Middle frontal gyrus (tissue), 1 donor: ENCODE measurements around the gene ELAPOR2.
"Not testable (repeated sequence)": the region's sequence is repeated elsewhere in the genome, so short reads cannot be mapped to it uniquely, and the experiment has no call there.

ENCODE experiments used
- DNase-seq: peaks from one replicate; pipeline ENCODE4 v3.0.0-alpha.2; 2015; ENCODE audit warnings: low spot score; ENCODE audit errors: extremely low spot score

ELAPOR2 gene, protein sequence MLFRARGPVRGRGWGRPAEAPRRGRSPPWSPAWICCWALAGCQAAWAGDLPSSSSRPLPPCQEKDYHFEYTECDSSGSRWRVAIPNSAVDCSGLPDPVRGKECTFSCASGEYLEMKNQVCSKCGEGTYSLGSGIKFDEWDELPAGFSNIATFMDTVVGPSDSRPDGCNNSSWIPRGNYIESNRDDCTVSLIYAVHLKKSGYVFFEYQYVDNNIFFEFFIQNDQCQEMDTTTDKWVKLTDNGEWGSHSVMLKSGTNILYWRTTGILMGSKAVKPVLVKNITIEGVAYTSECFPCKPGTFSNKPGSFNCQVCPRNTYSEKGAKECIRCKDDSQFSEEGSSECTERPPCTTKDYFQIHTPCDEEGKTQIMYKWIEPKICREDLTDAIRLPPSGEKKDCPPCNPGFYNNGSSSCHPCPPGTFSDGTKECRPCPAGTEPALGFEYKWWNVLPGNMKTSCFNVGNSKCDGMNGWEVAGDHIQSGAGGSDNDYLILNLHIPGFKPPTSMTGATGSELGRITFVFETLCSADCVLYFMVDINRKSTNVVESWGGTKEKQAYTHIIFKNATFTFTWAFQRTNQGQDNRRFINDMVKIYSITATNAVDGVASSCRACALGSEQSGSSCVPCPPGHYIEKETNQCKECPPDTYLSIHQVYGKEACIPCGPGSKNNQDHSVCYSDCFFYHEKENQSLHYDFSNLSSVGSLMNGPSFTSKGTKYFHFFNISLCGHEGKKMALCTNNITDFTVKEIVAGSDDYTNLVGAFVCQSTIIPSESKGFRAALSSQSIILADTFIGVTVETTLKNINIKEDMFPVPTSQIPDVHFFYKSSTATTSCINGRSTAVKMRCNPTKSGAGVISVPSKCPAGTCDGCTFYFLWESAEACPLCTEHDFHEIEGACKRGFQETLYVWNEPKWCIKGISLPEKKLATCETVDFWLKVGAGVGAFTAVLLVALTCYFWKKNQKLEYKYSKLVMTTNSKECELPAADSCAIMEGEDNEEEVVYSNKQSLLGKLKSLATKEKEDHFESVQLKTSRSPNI

DNA sequence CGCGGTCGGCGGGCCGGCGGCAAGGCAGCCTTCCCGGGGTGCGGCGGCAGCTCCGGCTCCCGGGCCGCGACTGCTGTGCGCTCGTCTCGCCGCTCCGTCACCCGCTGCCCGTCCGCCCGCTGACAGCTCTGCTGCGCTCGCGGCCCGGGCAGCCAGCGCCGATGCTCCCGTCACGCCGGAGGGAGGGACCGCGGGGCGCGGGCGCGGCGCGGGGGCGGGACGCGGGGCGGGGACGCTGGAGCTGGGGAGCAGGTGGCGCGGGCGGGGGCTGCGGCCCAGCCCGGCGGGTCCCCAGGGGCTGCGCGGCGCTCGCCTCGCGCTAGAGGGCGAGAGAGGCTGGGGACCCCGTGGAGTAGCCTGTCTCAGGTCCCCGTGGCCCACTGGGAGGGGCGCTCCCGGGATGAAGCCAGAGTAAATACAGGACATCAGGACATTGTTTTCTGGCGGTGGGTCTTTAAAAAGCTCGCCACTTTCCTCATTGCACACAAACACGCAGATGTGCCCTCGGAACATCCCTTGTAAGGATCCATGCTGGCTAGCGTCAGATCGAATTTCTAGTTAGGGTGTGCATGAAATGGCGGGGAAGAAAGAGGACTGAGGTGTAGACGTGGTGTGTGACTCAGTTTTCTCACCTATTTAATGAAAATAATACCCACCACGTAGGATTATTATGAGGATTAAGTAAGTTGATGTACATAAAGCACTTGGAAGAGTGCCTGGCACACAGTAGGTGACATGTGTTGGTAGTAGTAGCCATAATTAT, at the start of gene ELAPOR2:
Gene ELAPOR2, minus strand, starts transcription at position 130 of the 763 bp plus-strand sequence. CDS start 141 bp downstream, outside the sequence.
- DNase-seq: peak; percentile 76

DNA sequence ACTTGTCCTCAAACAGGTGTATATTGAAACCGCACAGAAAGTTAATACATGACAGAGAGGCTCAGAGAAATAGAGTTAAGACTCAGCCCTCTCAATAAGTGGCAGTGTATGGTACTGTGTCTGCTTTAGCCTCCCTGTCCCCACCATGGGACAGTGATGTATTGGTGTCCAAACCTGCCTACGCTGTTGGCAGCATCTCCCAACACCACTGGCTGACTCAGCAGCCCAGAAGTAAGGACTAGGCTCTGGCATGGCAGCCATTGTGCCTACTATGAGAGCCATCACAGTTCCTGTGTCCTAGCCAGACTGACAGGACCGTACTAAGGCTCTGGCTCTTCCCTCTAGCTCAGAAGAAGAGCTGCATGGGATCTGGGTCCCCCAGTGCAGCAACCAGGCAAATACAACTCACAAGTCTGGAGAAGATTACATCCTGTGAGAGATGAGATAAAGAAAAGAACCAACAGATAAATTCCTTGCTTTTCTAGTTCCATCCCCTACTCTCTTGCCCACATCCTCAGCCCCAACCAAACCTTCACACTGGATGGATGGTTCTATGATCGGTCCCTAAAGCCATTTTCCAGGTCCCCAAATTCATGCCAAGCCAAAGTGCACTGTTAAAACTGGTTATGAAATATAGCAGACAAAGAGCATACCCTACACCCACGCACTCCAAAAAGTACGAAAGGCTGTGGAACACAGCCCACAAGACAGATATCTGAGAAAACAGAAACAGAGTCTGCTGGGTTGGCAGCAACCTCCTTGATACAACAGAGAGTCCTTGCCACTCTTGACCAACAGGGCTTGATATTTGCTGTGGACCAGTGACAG, 48.7 kb upstream of the ELAPOR2 start:
- DNase-seq: no peak

DNA sequence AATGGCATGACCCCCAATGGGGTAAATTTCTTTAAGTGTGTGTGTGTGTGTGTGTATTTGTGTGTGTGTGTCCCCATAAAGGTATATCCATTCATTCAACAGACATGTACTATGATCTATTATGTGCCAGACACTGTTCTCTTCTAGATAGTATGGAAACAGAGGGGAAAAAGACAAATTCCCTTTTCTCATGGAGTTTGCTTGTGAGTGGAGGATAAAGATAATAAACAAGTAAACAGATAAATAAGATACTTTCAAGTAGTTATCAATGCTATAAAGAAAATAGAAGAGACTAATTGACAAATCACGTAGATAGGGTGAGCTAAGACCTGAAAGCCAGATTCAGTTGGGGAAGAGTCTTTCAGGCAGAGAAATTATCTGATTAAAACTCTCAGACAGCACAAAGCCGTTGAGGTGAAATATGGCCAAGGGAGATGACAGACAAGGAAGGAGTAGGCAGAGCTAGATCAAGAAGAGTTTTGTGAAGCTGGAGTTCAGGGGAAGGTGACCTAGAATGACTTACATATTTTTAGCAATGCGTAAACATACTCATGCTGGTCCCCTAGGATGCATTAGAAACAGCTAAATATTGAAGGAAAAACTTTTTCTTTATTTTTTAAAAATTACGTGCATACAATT, 47.6 kb upstream of the ELAPOR2 start:
- DNase-seq: no peak

DNA sequence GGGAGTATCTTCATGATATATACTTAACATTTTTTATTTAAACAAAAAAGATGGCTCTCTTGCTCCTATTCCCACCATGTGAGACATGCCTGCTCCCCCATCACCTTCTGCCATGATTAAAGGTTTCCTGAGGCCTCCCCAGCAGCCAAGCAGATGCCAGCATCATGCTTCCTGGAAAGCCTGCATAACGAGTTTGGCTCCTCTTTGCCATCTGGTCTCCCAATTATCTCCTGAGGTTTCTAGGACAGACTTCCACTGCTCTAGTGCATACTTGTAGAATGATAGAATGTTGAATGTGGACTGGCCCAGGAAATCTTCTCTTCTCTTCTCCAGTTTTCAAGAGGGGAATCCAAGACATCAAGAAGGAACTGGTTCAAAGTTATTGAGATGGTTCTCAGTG, 45.9 kb upstream of the ELAPOR2 start:
- no peak for DNase-seq

DNA sequence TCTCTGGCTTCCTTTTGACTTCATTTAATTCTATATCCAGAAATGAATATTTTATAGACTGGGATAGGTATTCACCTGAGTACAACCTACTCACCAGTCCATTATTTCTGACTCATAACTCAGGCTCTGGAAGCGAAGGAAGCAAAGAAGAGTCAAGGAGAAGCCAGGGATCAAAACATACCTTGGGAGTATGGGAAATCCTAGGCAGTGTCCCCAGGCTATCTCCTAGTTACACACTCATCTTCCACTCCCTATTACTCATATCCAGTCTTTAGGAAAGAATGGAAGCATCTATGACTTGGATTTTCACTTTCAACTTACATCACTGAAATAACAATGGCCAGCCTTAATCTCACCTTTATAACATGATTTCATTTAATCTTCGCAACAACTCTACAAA, 40.9 kb upstream of the ELAPOR2 start:
- no peak for DNase-seq

DNA sequence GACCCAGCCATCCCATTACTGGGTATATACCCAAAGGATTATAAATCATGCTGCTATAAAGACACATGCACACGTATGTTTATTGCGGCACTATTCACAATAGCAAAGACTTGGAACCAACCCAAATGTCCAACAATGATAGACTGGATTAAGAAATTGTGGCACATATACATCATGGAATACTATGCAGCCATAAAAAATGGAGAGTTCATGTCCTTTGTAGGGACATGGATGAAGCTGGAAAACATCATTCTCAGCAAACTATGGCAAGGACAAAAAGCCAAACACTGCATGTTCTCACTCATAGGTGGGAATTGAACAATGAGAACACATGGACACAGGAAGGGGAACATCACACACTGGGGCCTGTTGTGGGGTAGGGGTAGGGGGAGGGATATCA, 37.9 kb upstream of the ELAPOR2 start:
- not testable (repeated sequence) for DNase-seq

DNA sequence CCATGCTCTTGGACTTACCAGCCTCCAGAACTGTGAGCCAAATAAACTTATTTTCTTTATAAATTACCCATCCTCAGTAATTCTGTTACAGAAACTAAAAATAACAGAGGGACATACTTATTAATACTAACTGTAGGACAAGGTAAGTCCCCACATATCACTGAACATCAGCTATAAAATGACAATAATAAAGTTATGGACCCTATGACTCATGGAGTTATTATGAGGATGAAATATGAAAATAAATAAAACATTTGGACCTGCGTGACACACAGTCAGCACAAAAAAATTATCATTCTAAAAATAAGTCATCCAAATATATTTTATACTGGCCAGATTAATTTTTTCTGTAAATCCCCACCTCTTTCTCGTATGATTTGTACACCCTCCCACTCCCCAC, 34.9 kb upstream of the ELAPOR2 start:
- DNase-seq: no peak

DNA sequence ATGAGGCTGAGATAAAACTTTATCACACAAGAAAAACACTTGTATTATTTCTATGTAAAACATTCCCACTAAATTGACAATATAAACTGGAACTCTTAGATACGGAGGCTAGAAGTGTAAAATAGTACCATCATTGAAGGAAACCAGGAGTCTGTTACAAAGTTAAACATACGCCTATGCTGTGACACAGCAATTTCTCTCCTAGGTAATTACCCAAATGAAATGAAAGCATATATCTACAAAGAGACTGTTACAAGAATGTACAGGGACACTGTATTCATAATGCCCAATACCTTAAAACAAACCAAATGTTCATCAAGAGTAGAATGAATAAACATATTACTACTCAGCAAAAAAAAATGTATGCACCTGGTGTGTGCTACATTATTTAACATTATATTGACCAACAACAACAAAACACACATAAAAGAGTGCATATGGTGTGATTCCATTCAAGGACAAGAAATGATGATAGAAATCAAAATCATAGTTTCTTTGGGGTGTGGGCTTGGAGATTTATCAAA, 33.2 kb upstream of the ELAPOR2 start:
- DNase-seq: no peak

DNA sequence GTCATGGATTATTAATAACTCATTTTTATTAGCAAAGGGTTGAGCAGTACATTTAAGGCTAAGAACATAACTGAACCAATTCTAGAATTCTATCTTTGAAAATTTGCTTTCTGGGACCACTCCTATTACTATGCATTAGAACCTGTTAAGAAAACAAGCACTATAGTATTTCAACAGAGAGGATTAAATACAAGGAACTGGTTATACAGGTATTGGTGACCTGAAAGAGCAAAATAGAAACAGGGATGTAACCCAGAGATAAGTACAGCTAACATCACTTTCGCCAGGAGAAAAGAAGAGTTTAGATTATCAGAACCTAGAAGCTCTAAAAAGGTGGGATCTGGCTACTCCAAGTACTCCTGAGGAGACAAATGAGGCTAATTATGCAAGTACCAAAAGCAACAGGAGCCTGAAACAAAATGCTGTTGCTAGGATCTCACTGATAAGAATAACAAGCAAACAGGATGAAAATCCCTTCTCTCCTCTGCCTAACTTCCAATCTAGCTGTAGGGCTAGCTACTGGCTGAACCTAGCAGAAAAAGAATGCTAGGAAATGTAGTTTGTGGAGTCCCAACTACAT, 32.1 kb upstream of the ELAPOR2 start:
- no peak for DNase-seq

DNA sequence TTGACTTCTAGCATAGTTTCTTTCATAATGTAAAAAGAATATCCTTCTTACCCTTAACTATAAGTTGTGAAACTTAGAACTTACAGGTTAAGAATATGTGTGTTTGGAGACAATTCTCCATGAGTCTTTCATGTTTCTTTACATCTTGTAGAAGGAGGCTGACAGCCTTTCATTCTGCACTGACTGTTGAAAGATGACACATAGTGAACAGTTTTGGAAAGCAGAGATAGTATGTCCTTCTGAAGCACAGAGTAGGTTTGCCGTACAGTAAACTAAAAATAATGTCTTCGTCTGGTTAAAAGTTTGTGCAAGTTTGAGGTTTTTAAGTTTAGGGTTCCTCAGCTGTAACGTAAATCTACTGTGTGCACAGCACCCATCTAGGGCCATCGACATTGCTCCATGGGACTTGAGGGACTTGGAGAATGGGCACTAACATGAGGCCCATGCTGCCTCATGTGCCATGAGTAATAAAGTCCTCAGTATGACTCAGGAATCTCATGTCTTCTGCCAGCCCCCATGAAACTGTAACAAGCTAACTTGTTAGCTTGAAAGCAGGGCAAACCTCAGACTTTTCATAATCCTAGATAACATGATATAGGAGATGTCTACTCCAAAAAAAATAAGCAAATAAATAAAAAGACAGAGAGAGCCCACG, 24.5 kb upstream of the ELAPOR2 start:
- no peak for DNase-seq

DNA sequence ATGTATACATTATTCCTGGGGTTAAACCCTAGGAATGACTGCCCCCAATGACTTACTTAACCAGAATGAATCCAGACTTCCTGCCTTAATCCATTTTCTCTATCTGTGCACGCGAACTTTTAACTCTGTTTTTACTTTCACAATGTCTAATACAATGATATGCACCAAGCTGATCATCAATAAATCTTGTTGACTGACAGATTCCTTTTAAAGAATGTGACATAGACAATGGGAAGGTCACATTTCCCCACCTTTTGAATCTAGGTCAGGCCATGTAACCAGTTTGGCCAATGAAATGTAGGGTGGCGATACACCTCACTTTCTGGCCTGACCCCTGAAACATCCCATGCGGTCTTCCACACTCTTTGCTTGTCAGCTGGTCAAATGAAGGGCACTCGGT, 23.2 kb upstream of the ELAPOR2 start:
- no peak for DNase-seq

DNA sequence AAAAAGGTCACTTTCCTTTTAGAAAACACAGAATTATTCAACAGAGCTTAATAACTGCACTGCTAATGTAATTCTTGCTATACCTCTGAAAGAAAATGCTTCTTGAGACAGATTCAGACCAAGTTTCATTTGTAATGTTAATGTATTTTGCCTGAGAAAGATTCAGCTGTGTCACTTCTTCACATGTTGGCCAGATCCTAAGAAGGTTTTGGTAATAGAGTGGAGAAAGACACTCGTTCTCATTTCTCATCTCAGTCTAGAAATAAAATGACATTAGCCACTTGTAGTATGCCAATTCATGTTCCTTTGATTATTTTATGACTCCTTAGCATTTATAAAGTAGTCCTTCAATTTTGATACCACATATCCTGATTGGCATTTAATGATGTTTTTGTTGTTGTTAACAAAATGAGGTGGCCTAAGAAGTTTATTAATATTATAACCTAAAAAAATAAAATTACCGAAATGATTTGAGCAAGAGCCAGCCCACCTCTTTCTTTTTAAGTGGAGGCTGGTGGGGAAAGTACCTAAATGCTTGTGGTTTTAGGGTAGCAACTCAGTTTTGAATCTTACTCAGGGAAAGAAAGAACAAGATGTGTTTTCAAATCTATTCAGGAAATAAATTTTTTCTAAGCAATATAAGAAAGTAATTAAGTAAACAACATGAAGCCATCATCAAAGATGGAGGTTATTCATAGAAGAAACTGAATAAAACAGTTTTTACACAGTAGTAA, 16.4 kb upstream of the ELAPOR2 start:
- DNase-seq: no peak

DNA sequence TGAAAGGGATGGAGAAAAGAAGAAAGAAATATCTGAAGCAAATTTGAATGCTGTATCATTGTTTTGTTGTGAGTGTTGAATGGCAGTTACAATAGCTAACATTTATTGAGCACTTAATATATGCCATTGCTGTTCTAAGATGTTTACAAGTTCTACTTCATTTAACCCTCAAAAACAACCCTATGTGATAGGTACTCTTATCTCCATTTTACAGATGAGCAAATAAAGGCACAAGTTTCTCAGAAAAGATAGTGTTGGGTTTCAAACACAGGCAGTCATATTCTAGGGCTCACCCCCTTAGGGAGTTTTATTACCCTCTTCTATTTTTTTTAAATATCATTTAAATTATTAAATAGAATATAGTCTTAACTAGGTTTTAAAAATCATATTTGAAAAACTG, 8.3 kb upstream of the ELAPOR2 start:
- DNase-seq: no peak

DNA sequence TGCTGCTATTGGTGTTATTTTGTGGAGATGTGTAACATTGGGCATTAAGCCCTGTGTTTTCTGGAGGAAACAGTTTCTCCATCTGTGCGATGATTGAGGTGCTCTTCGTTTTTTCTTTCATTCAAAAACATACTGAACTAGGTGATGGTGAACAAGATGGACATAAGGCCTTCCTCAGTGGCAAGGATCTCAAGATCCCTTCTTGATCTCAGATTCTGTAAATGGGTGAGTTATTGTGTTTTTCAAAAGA, 759 bp upstream of the ELAPOR2 start:
- no peak for DNase-seq

DNA sequence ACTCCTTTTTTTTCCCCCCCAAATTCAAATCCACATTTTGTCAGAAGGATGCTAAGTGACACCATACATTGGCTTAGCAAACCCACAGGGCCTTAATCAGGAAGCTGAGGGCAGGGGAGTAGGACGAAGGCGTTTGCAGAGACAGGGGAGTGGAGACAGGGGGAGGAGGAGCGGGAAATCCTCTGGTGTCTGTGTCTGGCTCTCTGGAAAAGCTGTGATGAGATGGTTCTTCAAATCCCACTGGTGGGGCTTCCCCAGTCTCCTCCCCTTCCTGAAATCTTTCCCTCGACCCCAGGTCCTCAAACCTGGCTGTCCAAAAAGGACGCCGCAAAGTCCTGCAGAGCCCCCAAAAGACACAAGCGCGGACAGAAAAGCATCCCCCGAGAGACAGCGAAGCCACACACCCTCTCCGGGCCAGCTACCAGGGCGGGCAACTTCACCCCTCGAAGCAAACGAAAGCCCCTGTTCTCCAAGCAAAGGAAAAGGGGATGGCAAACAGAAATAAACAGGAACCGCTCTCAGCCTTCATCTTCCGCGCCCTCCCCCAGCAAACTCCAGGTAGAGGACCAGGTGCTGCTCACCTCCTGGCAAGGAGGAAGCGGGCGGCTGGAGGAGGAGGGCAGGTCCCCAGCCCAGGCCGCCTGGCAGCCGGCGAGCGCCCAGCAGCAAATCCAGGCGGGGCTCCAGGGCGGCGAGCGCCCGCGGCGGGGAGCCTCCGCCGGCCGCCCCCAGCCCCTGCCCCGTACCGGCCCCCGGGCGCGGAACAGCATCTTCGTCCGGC, 520 bp downstream of the ELAPOR2 start:
- DNase-seq: no peak

DNA sequence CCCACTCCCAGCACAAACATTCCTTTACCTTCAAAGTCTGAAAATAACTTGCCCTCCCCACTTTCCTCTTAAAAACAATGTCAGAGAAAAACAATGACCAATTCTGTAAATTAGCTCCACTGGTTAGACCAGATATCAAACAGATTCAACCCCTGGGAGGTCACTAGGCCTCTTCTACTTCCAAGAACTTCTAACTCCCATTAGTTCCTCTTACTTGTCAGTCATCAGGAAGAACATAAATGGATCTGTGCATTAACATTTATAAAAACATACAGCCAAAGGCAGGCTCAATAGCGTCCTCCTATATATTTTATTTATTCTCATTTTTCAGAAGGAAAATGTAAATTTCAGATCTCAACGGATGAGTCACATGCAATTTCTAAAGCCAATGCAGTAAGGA, 2.2 kb downstream of the ELAPOR2 start:
- no peak for DNase-seq

DNA sequence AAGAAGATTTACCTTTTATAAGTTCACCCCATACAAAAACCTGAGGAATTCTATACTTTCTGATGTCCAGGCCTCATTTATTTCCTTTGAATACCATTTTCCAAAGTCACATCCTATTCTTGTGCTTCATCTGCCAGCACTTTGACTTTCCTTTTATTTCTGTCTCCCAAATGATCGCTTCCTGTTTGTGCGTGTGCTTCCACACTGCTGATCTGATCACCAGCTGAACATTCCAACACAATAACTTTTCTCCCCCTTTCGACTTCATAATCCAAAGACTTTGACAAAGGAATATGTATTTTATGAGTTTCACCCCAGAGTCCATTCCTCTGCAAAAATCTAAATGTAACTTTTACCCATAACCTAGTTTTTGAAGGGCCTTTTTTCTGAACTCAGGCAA, 3.1 kb downstream of the ELAPOR2 start:
- DNase-seq: no peak

DNA sequence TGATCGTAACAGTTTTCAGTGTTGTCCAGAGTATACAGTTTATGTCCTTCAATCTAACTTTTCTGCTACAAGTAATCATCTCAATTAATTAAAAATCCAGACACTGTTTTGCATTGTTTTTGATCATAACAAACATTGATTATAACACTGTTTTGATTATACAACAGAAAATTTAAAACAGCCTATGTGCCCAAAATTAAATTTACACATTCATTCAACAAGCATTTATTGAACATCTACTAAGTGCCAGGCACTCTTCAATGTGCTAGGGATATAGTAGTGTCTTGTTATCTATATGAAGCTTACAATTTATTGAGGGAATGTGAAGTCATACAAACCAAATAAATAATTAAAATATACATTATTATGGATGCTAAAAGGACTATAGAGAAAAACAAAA, 10.6 kb downstream of the ELAPOR2 start:
- no peak for DNase-seq
